Stomach (tissue), 9 donors: ENCODE measurements around the gene PKD2. TPM values are rescaled to one million over a fixed set of nuclear protein-coding genes. Genes with fewer than 3 reads are reported as not detected.
A peak's percentile ranks its signal among the peaks of the same experiment; 100 is the strongest.

Source experiments
- DNase-seq, 2 donors: peaks; one replicate each; pipeline versions ENCODE4 v3.0.0 to v3.0.0-alpha.2; 2013 to 2019
- H3K27ac ChIP-seq, 5 donors: fragments of 200-600 bp in 4 of 5; sonication (generic) in 4 of 5; one replicate each; pipeline ENCODE4 v1.5.1; 2013 to 2019; ENCODE audit warnings: mild to moderate bottlenecking in 1 of 5, moderate library complexity in 1 of 5
- H3K27me3 ChIP-seq, 3 donors: fragments of 200-600 bp; sonication (generic); one replicate each; pipeline ENCODE4 v1.5.1; 2017 to 2019; ENCODE audit warnings: mixed run types in 1 of 3
- H3K36me3 ChIP-seq, 4 donors: fragments of 200-600 bp; sonication (generic); 1 replicate in 3 of 4; 2 replicates in 1 of 4; pipeline ENCODE4 v1.5.1; 2016 to 2019
- H3K4me1 ChIP-seq, 4 donors: fragments of 200-600 bp; sonication (generic); one replicate each; pipeline ENCODE4 v1.5.1; 2016 to 2019
- H3K4me3 ChIP-seq, 4 donors: fragments of 200-600 bp; sonication (generic) in 3 of 4; one replicate each; pipeline ENCODE4 v1.5.1; 2016 to 2019; ENCODE audit warnings: mild to moderate bottlenecking in 1 of 4
- H3K9me3 ChIP-seq, 4 donors: fragments of 200-600 bp; sonication (generic); one replicate each; pipeline ENCODE4 v1.5.1; 2016 to 2019
- EP300 ChIP-seq: sonication (generic); formaldehyde crosslinking; IDR thresholded peaks from one replicate; pipeline ENCODE4 v1.6.1; 2017; ENCODE audit warnings: antibody characterized with exemption
- POLR2A ChIP-seq, 4 donors: fragments of 450-650 bp; IDR thresholded peaks; one replicate each; pipeline ENCODE4 v1.6.1; 2016; ENCODE audit warnings: antibody characterized with exemption in 4 of 4, control low read depth in 2 of 4, mild to moderate bottlenecking in 1 of 4, moderate library complexity in 1 of 4
- POLR2AphosphoS5 ChIP-seq, 3 donors: sonication (generic); formaldehyde crosslinking; IDR thresholded peaks; one replicate each; pipeline ENCODE4 v1.6.1; 2016; ENCODE audit warnings: antibody characterized with exemption in 3 of 3
- WGBS, 5 donors: extraction: QIAGEN DNeasy Blood & Tissue Kit in 3 of 5; methylation state at CpG; one replicate each; pipeline versions ENCODE4 v1.1.5 to v1.1.7; 2013 to 2018; 5-methylcytosine and 5-hydroxymethylcytosine counted together
- intact Hi-C: fragments of 100-400 bp; cut with DNase I; formaldehyde crosslinking; loops from one replicate; pipeline ENCODE4 v1.15.1; 2023; ENCODE audit warnings: low total_unique reads
- polyA plus RNA-seq, 3 donors: library from polyadenylated mRNA; stranded (reverse); fragments of 200-250 nt; gene quantifications; one replicate each; pipeline ENCODE4 v1.2.3, GENCODE V29; 2013
- total RNA-seq, 5 donors: library from RNA; depleted of rRNA; stranded (reverse); fragments of >200 nt; gene quantifications; one replicate each; pipeline versions ENCODE4 v1.1.0 to v1.2.3, GENCODE V29; 2014 to 2016
- TF ChIP-seq, protein P1 (sequence below), 7 experiments: fragments of 450-650 bp in 4 of 7; fragments of 200-600 bp in 3 of 7; sonication (generic) in 3 of 7; IDR thresholded peaks; one replicate each; pipeline ENCODE4 v1.5.1; 2016 to 2019; ENCODE audit warnings: antibody characterized with exemption in 7 of 7, control low read depth in 2 of 7, mild to moderate bottlenecking in 1 of 7
- donor health status: healthy with polysubstance abuse.
- donor health status: Bipolar disorder and iron deficiency.
- donor health status: healthy.

The PKD2 gene
- total and polyA plus RNA-seq, 8 donors = 4.0 to 209 (median 32.7) TPM

DNA sequence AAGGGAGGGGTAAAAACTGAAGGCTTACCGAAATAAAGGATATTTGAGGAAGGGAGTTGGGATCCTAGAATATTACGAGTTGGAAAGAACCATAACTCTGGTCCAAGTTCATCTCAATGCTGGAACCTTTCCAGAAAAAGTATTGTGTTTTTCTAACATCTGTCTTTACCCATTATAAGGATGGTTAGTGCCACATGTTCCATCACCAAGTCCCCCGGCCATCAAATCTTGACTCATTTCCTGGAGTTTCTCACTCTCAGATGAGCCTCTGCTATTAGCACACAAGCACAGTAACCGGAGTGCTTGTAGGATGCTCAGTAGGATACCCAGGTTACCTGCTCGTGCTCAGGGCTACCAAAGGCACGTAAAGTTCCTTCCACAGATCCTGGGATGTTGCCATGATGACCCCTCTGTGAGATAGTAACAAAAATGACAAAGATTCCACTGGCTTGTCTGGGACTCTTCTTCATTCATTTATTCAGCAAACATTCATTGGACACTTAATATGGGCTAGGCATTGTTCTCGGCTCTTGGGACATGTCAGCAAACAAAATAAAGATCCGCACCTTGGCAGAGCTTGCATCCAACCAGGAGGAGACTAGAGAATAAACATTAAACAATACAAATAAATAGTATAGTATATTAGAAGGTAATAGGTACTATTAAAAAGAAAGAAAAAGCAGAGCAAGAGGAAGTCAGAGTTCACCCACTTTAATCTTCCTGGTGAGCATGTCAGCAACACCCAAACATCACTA lies 36.3 kb downstream of the PKD2 start:
- H3K27me3 ChIP-seq = no peaks in the 10 kb centered on the region
- H3K27ac ChIP-seq = no peak overlapping the region
- TF ChIP-seq POLR2A (IDR thresholded peaks at IDR 0.05) (no peak), EP300 (no peak)
- intact Hi-C loops = no loop called here
- WGBS, 5 donors = 90 to 94% (median 94%) methylated on average over 8 of the region's 8 CpGs
- H3K36me3 ChIP-seq = peaks cover 19 to 97% (median 91%) of the 10 kb centered on the region in 4 donors
- peaks cover 0 to 14% (median 10%) of the 10 kb centered on the region in 4 donors for H3K4me1 ChIP-seq
- H3K9me3 ChIP-seq = no peaks in the 10 kb centered on the region
- DNase-seq = no peak
- H3K4me3 ChIP-seq = no peak overlapping the region

DNA sequence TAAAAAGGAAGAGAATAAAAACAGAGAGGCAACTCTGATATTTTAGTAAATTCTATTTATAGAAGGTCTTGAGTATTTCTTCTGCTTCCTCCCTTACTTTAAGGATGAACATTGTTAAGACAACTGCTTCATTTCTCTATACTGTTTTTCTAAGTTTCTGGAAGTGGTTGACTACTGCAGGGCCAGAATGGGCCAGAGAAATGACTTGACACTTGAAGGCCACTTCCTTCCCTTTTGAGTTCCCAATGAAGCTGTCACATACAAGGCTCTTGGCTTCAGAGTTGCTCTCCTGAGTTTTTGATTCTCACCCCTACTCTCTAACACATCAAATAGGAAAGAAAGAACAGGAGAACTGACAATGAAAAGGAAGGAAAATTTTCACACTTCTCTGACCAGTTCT lies 37.6 kb downstream of the PKD2 start:
- intact Hi-C loops = no loop called here

DNA sequence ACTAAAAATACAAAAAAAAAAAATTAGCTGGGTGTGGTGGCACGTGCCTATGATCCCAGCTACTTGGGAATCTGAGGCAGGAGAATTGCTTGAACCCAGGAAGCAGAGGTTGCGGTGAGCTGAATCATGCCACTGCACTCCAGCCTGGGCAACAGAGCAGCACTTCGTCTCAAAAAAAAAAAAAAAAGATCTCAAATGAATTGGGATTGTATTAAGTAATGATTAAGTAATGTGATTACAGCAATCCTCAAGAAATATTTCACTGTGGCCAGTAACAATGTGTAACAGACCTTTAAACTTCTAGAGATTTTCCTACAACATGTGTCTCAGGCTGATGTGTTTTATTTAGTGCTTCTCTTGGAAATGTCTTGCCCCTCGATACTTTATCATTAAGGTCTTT lies 46.8 kb downstream of the PKD2 start:
- 85 to 89% (median 86%) methylated on average over 4 of the region's 4 CpGs for WGBS, 5 donors
- intact Hi-C loops = no loop called here

More for the DNA sequence above, 37.6 kb downstream of the PKD2 start:
- Histone ChIP-seq H3K4me3 (no peak overlapping the region), H3K9me3 (no peaks in the 10 kb centered on the region), H3K27me3 (no peaks in the 10 kb centered on the region), H3K36me3 (peaks cover 13 to 89% (median 88%) of the 10 kb centered on the region in 4 donors), H3K4me1 (peaks cover 0 to 14% (median 10%) of the 10 kb centered on the region in 4 donors), H3K27ac (no peak overlapping the region)
- no peak for DNase-seq
- TF ChIP-seq, protein P1, sequence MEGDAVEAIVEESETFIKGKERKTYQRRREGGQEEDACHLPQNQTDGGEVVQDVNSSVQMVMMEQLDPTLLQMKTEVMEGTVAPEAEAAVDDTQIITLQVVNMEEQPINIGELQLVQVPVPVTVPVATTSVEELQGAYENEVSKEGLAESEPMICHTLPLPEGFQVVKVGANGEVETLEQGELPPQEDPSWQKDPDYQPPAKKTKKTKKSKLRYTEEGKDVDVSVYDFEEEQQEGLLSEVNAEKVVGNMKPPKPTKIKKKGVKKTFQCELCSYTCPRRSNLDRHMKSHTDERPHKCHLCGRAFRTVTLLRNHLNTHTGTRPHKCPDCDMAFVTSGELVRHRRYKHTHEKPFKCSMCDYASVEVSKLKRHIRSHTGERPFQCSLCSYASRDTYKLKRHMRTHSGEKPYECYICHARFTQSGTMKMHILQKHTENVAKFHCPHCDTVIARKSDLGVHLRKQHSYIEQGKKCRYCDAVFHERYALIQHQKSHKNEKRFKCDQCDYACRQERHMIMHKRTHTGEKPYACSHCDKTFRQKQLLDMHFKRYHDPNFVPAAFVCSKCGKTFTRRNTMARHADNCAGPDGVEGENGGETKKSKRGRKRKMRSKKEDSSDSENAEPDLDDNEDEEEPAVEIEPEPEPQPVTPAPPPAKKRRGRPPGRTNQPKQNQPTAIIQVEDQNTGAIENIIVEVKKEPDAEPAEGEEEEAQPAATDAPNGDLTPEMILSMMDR (IDR thresholded peaks at IDR 0.05) = no peak
- TF ChIP-seq POLR2A (IDR thresholded peaks at IDR 0.05) = no peak
- TF ChIP-seq POLR2AphosphoS5 (IDR thresholded peaks at IDR 0.05) = no peak
- TF ChIP-seq EP300 = no peak

DNA sequence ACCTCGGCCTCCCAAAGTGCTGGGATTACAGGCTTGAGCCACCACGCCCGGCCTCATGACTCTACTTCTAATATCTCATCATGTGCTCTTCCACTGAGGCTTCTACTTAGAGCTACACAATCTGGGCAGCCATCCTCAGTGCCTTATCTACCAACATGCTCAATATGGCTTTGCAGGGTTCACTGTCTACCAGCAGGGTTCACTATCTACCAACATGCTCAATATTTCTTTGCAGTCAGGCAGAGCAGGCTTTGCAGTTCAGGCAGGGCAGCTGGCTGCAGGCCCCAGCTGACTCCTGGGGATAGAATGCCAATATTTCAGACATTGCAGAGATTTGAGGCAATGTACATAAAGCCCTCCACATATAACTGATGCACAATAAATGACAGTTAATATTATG lies 47.5 kb downstream of the PKD2 start:
- Histone ChIP-seq H3K4me1 (no peaks in the 10 kb centered on the region), H3K27me3 (no peaks in the 10 kb centered on the region), H3K4me3 (no peak overlapping the region), H3K9me3 (no peaks in the 10 kb centered on the region), H3K36me3 (peaks cover 3 to 85% (median 72%) of the 10 kb centered on the region in 4 donors), H3K27ac (no peak overlapping the region)
- peak; percentile 26 to 68 for DNase-seq
- WGBS, 5 donors = 70 to 96% (median 95%) methylated on average over 3 of the region's 3 CpGs
- intact Hi-C loops = no loop called here
- TF ChIP-seq EP300 = no peak
- TF ChIP-seq, protein P1 (IDR thresholded peaks at IDR 0.05) = peak in 4 of 7 experiments; percentile 22 to 37 (median 30)

More for the DNA sequence above, 46.8 kb downstream of the PKD2 start:
- H3K36me3 ChIP-seq = peaks cover 3 to 80% (median 69%) of the 10 kb centered on the region in 4 donors
- no peaks in the 10 kb centered on the region for H3K4me1 ChIP-seq
- H3K9me3 ChIP-seq = no peaks in the 10 kb centered on the region
- H3K27me3 ChIP-seq = no peaks in the 10 kb centered on the region
- H3K27ac ChIP-seq = no peak overlapping the region
- no peak for DNase-seq
- H3K4me3 ChIP-seq = no peak overlapping the region
- TF ChIP-seq, protein P1 (IDR thresholded peaks at IDR 0.05) = no peak
- TF ChIP-seq EP300 (no peak), POLR2A (IDR thresholded peaks at IDR 0.05) (no peak), POLR2AphosphoS5 (IDR thresholded peaks at IDR 0.05) (no peak)

DNA sequence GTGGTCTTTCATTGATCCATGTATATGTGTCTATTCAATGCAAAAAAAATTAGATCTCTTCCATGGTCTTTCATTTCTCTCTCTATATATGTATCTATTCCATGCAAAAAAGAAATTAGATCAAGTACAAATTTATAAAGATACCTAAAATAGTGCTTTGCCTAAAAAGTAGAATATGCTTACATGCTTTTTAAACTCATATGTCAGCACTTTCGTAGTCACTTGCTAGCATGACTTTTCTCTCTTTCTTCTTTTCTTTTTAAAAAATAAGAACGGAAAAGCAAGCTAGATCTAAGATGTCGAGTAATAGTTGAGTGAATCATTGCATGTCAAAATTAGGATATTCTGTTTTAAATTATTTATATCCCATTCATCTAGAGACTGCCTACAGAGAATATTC lies 50.9 kb downstream of the PKD2 start:
- TF ChIP-seq EP300 (no peak), POLR2AphosphoS5 (IDR thresholded peaks at IDR 0.05) (no peak), POLR2A (IDR thresholded peaks at IDR 0.05) (no peak)
- TF ChIP-seq, protein P1 (IDR thresholded peaks at IDR 0.05) = no peak
- no peaks in the 10 kb centered on the region for H3K9me3 ChIP-seq
- peaks cover 3 to 74% (median 69%) of the 10 kb centered on the region in 4 donors for H3K36me3 ChIP-seq
- no peak for DNase-seq
- H3K27ac ChIP-seq = no peak overlapping the region
- WGBS, 5 donors = 96 to 99% (median 97%) methylated on average over 3 of the region's 3 CpGs
- no peak overlapping the region for H3K4me3 ChIP-seq
- intact Hi-C loops = no loop called here
- no peaks in the 10 kb centered on the region for H3K4me1 ChIP-seq
- no peaks in the 10 kb centered on the region for H3K27me3 ChIP-seq
